Endothelial cell of umbilical vein (primary cell): ENCODE results near the gene JPH3. TPM values are rescaled to one million over a fixed set of nuclear protein-coding genes. Genes with fewer than 3 reads are reported as not detected.

Experiments used
- BruUV-seq: library from RNA; stranded (reverse); fragments of 400-500 nt; replicated peaks from 2 replicates; lab custom pipeline; 2021; lab: Mats Ljungman, UMichigan
- CTCF ChIA-PET: fragments of 300-600, 350-600 bp; sonication (Branson Sonifier 250); formaldehyde crosslinking; loops from one replicate; lab custom pipeline; 2021; ENCODE audit warnings: antibody characterized with exemption, inconsistent platforms; lab: Charles Lee
- POLR2A ChIA-PET: fragments of 300-600, 350-600 bp; sonication (Branson Sonifier 250); formaldehyde crosslinking; loops from one replicate; lab custom pipeline; 2021; ENCODE audit warnings: antibody characterized with exemption, inconsistent platforms; lab: Charles Lee
- DNase-seq: peaks from one replicate; pipeline ENCODE4 v3.0.0-alpha.2; 2011; ENCODE audit warnings: low read depth, low spot score
- FAIRE-seq: peaks from 2 replicates; lab custom pipeline; 2011; peaks lifted over from hg19 to GRCh38; lab: Jason Lieb, UNC
- H2AFZ ChIP-seq: 2 replicates; pipeline ENCODE4 v1.6.0; 2012; ENCODE audit warnings: low read depth, low read length, control low read depth, inconsistent platforms
- H3K27ac ChIP-seq: 2 replicates; pipeline ENCODE4 v1.5.1; 2011; ENCODE audit warnings: low read depth, mild to moderate bottlenecking, control low read depth, low read length, moderate library complexity; ENCODE audit not compliant: insufficient read depth
- H3K27me3 ChIP-seq, 2 experiments: 2 replicates each; pipeline versions ENCODE4 v1.6.0 to v1.6.1; 2011; ENCODE audit warnings: low read length in 2 of 2, mixed read lengths in 1 of 2; ENCODE audit not compliant: control insufficient read depth in 2 of 2, insufficient read depth in 2 of 2
- H3K36me3 ChIP-seq, 2 experiments: 2 replicates in 1 of 2; 3 replicates in 1 of 2; pipeline ENCODE4 v1.5.1; 2011; ENCODE audit warnings: low read length in 2 of 2, mild to moderate bottlenecking in 1 of 2, moderate library complexity in 1 of 2; ENCODE audit not compliant: control insufficient read depth in 2 of 2, insufficient read depth in 2 of 2; ENCODE audit errors: extremely low read depth in 1 of 2
- H3K4me1 ChIP-seq: 3 replicates; pipeline ENCODE4 v1.5.1; 2011; ENCODE audit warnings: mild to moderate bottlenecking, low read length; ENCODE audit not compliant: control insufficient read depth, insufficient read depth; ENCODE audit errors: extremely low read depth
- H3K4me2 ChIP-seq: 2 replicates; pipeline ENCODE4 v1.6.1; 2011; ENCODE audit warnings: low read length, control low read depth, mixed read lengths; ENCODE audit not compliant: insufficient read depth
- H3K4me3 ChIP-seq, 3 experiments: fragments of 200-600 bp in 1 of 3; sonication (generic), shearing (Covaris generic) in 1 of 3; replicated peaks in 1 of 3; 2 replicates each; pipeline ENCODE4 v1.5.1; 2011 to 2016; ENCODE audit warnings: control low read depth in 3 of 3, low read length in 3 of 3, mild to moderate bottlenecking in 2 of 3, inconsistent platforms in 1 of 3, low read depth in 1 of 3, moderate library complexity in 1 of 3; ENCODE audit not compliant: insufficient read depth in 1 of 3
- H3K79me2 ChIP-seq: 2 replicates; pipeline ENCODE4 v1.6.0; 2012; ENCODE audit warnings: low read length, inconsistent platforms; ENCODE audit not compliant: control insufficient read depth, insufficient read depth
- H3K9ac ChIP-seq: replicated peaks from 2 replicates; pipeline ENCODE3; 2011; ENCODE audit warnings: low read length, control low read depth; ENCODE audit not compliant: insufficient read depth; ENCODE audit errors: extremely low read depth
- H3K9me1 ChIP-seq: replicated peaks from 3 replicates; pipeline ENCODE4 v1.6.0; 2011; ENCODE audit warnings: mild to moderate bottlenecking, low read length; ENCODE audit not compliant: control insufficient read depth, insufficient read depth; ENCODE audit errors: extremely low read depth
- H3K9me3 ChIP-seq: replicated peaks from 2 replicates; pipeline ENCODE4 v1.5.1; 2012; ENCODE audit warnings: low read length, inconsistent platforms; ENCODE audit not compliant: control insufficient read depth, insufficient read depth
- H4K20me1 ChIP-seq: replicated peaks from 2 replicates; pipeline ENCODE3; 2011; ENCODE audit warnings: mild to moderate bottlenecking, low read length; ENCODE audit not compliant: control insufficient read depth, insufficient read depth; ENCODE audit errors: extremely low read depth
- EZH2 ChIP-seq: IDR thresholded peaks from 2 replicates; pipeline ENCODE4 v1.6.1; 2012; ENCODE audit warnings: borderline replicate concordance, low read depth, mild to moderate bottlenecking, moderate library complexity, low read length, inconsistent platforms; ENCODE audit not compliant: severe bottlenecking
- FOS ChIP-seq: IDR thresholded peaks from 2 replicates; pipeline ENCODE4 v1.6.1; 2011; ENCODE audit warnings: mild to moderate bottlenecking, low read length, moderate library complexity, borderline replicate concordance; ENCODE audit not compliant: insufficient read depth
- GATA2 ChIP-seq: IDR thresholded peaks from 2 replicates; pipeline ENCODE4 v1.7.0; 2011; ENCODE audit warnings: low read depth, mild to moderate bottlenecking, moderate library complexity, mixed read lengths, low read length; ENCODE audit not compliant: insufficient read length, insufficient read depth
- JUN ChIP-seq: IDR thresholded peaks from 2 replicates; pipeline ENCODE4 v1.6.1; 2011; ENCODE audit warnings: borderline replicate concordance, low read depth; ENCODE audit not compliant: insufficient read length, insufficient read depth
- MYC ChIP-seq: IDR thresholded peaks from one replicate; pipeline ENCODE4 v1.6.1; 2011; ENCODE audit warnings: mild to moderate bottlenecking, low read depth, low read length
- POLR2A ChIP-seq: IDR thresholded peaks from 2 replicates; pipeline ENCODE4 v1.6.1; 2012; ENCODE audit warnings: low read depth, mild to moderate bottlenecking, control low read depth, low read length
- POLR2AphosphoS5 ChIP-seq: IDR thresholded peaks from 2 replicates; pipeline ENCODE4 v1.6.1; 2012; ENCODE audit warnings: low read depth, mild to moderate bottlenecking, control low read depth, low read length, moderate library complexity; ENCODE audit not compliant: insufficient read depth
- dilution Hi-C: fragments of 300-500 bp; cut with MboI; formaldehyde crosslinking; loops from one replicate; pipeline ENCODE4 v1.15.0; 2019; ENCODE audit warnings: low sequenced_read_pairs; ENCODE audit not compliant: extremely low pct_ligation_motif_present
- intact Hi-C: fragments of 100-400 bp; cut with micrococcal nuclease; formaldehyde crosslinking; loops from one replicate; pipeline ENCODE4 v1.10.0; 2022
- polyA plus RNA-seq, 4 experiments: library from polyadenylated mRNA; depleted of rRNA in 3 of 4; stranded (reverse) in 3 of 4; unstranded in 1 of 4; fragments of >200 nt; gene quantifications; 2 replicates each; pipeline versions ENCODE4 v1.2.1 to v1.2.3, GENCODE V29; 2011 to 2012; ENCODE audit warnings: missing spikeins in 1 of 4
- total RNA-seq: library from RNA; stranded (reverse); gene quantifications from 2 replicates; pipeline ENCODE4 v1.2.3, GENCODE V29; 2021
- TF ChIP-seq, protein P1 (sequence below), 2 donors: IDR thresholded peaks; 1 replicate in 1 of 2; 2 replicates in 1 of 2; pipeline ENCODE4 v1.5.1; 2011; ENCODE audit warnings: low read length in 2 of 2, mild to moderate bottlenecking in 2 of 2, moderate library complexity in 2 of 2, control low read depth in 1 of 2, inconsistent platforms in 1 of 2, low read depth in 1 of 2; ENCODE audit not compliant: insufficient read depth in 1 of 2; ENCODE audit errors: extremely low read depth in 1 of 2
- TF ChIP-seq, protein P2 (sequence below): IDR thresholded peaks from 2 replicates; pipeline ENCODE4 v1.6.1; 2011; ENCODE audit not compliant: insufficient read depth, insufficient read length

JPH3 gene
- total and polyA plus RNA-seq, 2 donors (not counting 3 experiments of a cell fraction or from before 2014, with no cell fraction given), result 0.22 to 0.30 TPM

DNA sequence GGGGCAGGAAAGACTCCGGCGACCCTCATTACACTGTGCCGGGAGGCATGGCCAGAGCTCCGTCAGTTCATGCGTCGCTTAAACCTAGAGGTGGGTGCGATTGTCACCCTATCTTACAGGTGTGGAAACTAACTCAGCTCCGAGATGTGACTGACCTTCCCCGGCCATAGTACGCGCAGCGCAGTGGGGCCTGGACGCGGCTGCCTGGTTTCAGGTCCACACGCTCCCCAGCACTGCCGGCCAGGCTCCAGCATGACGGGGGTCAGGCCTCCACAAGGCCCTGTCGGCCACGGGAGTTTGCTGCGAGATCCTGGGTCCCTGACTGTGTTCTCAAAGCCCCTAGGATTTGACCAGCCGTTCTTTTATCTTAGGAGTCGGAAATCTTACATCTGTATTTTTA is 34.4 kb downstream of the JPH3 start:
- Histone ChIP-seq H3K9me3 (no peaks in the 10 kb centered on the region), H3K4me1 (no peaks in the 10 kb centered on the region), H3K79me2 (no peaks in the 10 kb centered on the region), H3K27me3 (peaks cover 0 to 2% of the 10 kb centered on the region in 2 experiments), H4K20me1 (no peaks in the 10 kb centered on the region), H3K9ac (no peak overlapping the region), H3K36me3 (no peaks in the 10 kb centered on the region), H3K4me3 (no peak overlapping the region), H3K9me1 (no peaks in the 10 kb centered on the region), H3K27ac (no peak overlapping the region), H3K4me2 (no peak overlapping the region), H2AFZ (no peak overlapping the region)
- no peak for DNase-seq
- no TSS peak for BruUV-seq
- dilution Hi-C loops (no loop called here), intact Hi-C loops (loop anchor here (1.0 to 5.0 kb wide), 6 partner anchors 48 to 319 kb away; partner anchors contain the start of genes C16orf95 and KLHDC4)
- CTCF ChIA-PET, result interaction anchor here (0.7 to 4.9 kb wide), 29 partner anchors 10 to 358 kb away, joined by 3 to 145 read pairs (median 6); partner anchors contain the start of genes C16orf95, JPH3 and KLHDC4
- TF ChIP-seq MYC, result no peak
- no peak for TF ChIP-seq FOS
- no peak for TF ChIP-seq EZH2
- no peak for TF ChIP-seq GATA2
- TF ChIP-seq, protein P1, sequence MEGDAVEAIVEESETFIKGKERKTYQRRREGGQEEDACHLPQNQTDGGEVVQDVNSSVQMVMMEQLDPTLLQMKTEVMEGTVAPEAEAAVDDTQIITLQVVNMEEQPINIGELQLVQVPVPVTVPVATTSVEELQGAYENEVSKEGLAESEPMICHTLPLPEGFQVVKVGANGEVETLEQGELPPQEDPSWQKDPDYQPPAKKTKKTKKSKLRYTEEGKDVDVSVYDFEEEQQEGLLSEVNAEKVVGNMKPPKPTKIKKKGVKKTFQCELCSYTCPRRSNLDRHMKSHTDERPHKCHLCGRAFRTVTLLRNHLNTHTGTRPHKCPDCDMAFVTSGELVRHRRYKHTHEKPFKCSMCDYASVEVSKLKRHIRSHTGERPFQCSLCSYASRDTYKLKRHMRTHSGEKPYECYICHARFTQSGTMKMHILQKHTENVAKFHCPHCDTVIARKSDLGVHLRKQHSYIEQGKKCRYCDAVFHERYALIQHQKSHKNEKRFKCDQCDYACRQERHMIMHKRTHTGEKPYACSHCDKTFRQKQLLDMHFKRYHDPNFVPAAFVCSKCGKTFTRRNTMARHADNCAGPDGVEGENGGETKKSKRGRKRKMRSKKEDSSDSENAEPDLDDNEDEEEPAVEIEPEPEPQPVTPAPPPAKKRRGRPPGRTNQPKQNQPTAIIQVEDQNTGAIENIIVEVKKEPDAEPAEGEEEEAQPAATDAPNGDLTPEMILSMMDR (IDR thresholded peaks at IDR 0.05; ENCODE audit: extremely low read depth in 1 of 2, insufficient read depth in 1 of 2, low read depth in 1 of 2, low read length in 2 of 2), result no peak
- no peak for TF ChIP-seq POLR2AphosphoS5
- no peak for TF ChIP-seq POLR2A
- TF ChIP-seq JUN, result no peak
- TF ChIP-seq, protein P2, sequence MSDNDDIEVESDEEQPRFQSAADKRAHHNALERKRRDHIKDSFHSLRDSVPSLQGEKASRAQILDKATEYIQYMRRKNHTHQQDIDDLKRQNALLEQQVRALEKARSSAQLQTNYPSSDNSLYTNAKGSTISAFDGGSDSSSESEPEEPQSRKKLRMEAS, result no peak
- no peak for FAIRE-seq
- POLR2A ChIA-PET, result no interaction called here
